SK-N-SH (cell line): Measurements from ENCODE around the gene PHACTR3. TPM values are rescaled to one million over a fixed set of nuclear protein-coding genes. Genes with fewer than 3 reads are reported as not detected.

Experiments used
- CTCF ChIA-PET: fragments of 300-600, 350-600 bp; formaldehyde crosslinking; extraction: SDS; loops from one replicate; lab custom pipeline; 2021; lab: Yijun Ruan, JAX
- POLR2A ChIA-PET: fragments of 350-600 bp; sonication (Branson Sonifier 250); formaldehyde crosslinking; extraction: SDS; loops from one replicate; lab custom pipeline; 2020; ENCODE audit warnings: antibody characterized with exemption, inconsistent platforms; lab: Yijun Ruan, JAX
- DNase-seq: peaks from one replicate; pipeline ENCODE4 v3.0.0; 2012
- H2AFZ ChIP-seq: fragments of 200-600 bp; sonication (generic); 2 replicates; pipeline ENCODE4 v1.8.1; 2016; ENCODE audit warnings: antibody characterized with exemption, mild to moderate bottlenecking, low read depth
- H3F3A ChIP-seq: fragments of 200-600 bp; sonication (generic); replicated peaks from 2 replicates; pipeline ENCODE3; 2016; ENCODE audit warnings: antibody characterized with exemption, mild to moderate bottlenecking; ENCODE audit not compliant: insufficient read depth
- H3K27ac ChIP-seq, 2 experiments: fragments of 200-500 bp in 1 of 2; fragments of 200-600 bp in 1 of 2; sonication (Bioruptor generic) in 1 of 2; sonication (generic), shearing (Covaris generic) in 1 of 2; 2 replicates each; pipeline versions ENCODE4 v1.5.1 to v1.6.1; 2014 to 2016; ENCODE audit warnings: low read depth in 2 of 2, inconsistent platforms in 1 of 2, low read length in 1 of 2, mild to moderate bottlenecking in 1 of 2, mixed read lengths in 1 of 2
- H3K27me3 ChIP-seq: fragments of 200-600 bp; sonication (generic), shearing (Covaris generic); 2 replicates; pipeline ENCODE4 v1.6.1; 2016; ENCODE audit warnings: mixed run types; ENCODE audit not compliant: insufficient read depth
- H3K36me3 ChIP-seq, 2 experiments: fragments of 200-500 bp in 1 of 2; fragments of 200-600 bp in 1 of 2; sonication (Bioruptor generic) in 1 of 2; sonication (generic) in 1 of 2; replicated peaks in 1 of 2; 2 replicates each; pipeline versions ENCODE3 to v1.5.1; 2014 to 2016; ENCODE audit warnings: low read length in 1 of 2, mild to moderate bottlenecking in 1 of 2; ENCODE audit not compliant: insufficient read depth in 2 of 2, control insufficient read depth in 1 of 2
- H3K4me1 ChIP-seq, 2 experiments: fragments of 200-500 bp in 1 of 2; fragments of 200-600 bp in 1 of 2; sonication (Bioruptor generic) in 1 of 2; sonication (generic), shearing (Covaris generic) in 1 of 2; 2 replicates each; pipeline versions ENCODE4 v1.5.1 to v1.6.1; 2014 to 2016; ENCODE audit warnings: low read depth in 1 of 2, low read length in 1 of 2, mixed run types in 1 of 2; ENCODE audit not compliant: insufficient read depth in 2 of 2, control insufficient read depth in 1 of 2
- H3K4me2 ChIP-seq: fragments of 200-600 bp; sonication (generic), shearing (Covaris generic); 2 replicates; pipeline ENCODE4 v1.6.1; 2017; ENCODE audit warnings: mixed run types
- H3K4me3 ChIP-seq, 2 experiments: fragments of 200-500 bp in 1 of 2; fragments of 200-600 bp in 1 of 2; sonication (Bioruptor generic) in 1 of 2; sonication (generic), shearing (Covaris generic) in 1 of 2; 2 replicates each; pipeline versions ENCODE4 v1.5.1 to v1.8.1; 2014 to 2016; ENCODE audit warnings: low read depth in 2 of 2, inconsistent platforms in 1 of 2, low read length in 1 of 2, mild to moderate bottlenecking in 1 of 2, mixed read lengths in 1 of 2, moderate library complexity in 1 of 2
- H3K79me2 ChIP-seq: fragments of 200-600 bp; sonication (generic); 2 replicates; pipeline ENCODE4 v1.8.1; 2017; ENCODE audit warnings: mild to moderate bottlenecking; ENCODE audit not compliant: insufficient read depth
- H3K9ac ChIP-seq: fragments of 200-600 bp; sonication (generic); 2 replicates; pipeline ENCODE4 v1.6.1; 2017; ENCODE audit warnings: mixed run types
- H3K9me2 ChIP-seq: fragments of 200-600 bp; sonication (generic); 2 replicates; pipeline ENCODE4 v1.6.1; 2017; ENCODE audit warnings: mixed run types
- H3K9me3 ChIP-seq: fragments of 200-600 bp; sonication (generic); 2 replicates; pipeline ENCODE4 v1.6.1; 2017; ENCODE audit warnings: mixed run types, mild to moderate bottlenecking, moderate library complexity
- H4K20me1 ChIP-seq: fragments of 200-600 bp; sonication (generic); 2 replicates; pipeline ENCODE4 v1.6.1; 2017; ENCODE audit warnings: mild to moderate bottlenecking, mixed run types; ENCODE audit not compliant: insufficient read depth
- FOXJ3 ChIP-seq: sonication (generic); formaldehyde crosslinking; IDR thresholded peaks from 2 replicates; pipeline ENCODE4 v1.5.1; 2020; ENCODE audit warnings: mild to moderate bottlenecking, missing genetic modification reagents
- GABPA ChIP-seq: IDR thresholded peaks from 2 replicates; pipeline ENCODE4 v1.4.0; 2012; ENCODE audit warnings: low read depth, mild to moderate bottlenecking
- MXI1 ChIP-seq: IDR thresholded peaks from 2 replicates; pipeline ENCODE4 v1.6.1; 2012; ENCODE audit warnings: mild to moderate bottlenecking, low read depth, low read length, improper control_type of control experiment
- POLR2AphosphoS5 ChIP-seq: IDR thresholded peaks from 2 replicates; pipeline ENCODE4 v1.6.1; 2012; ENCODE audit warnings: low read depth, low read length
- RAD21 ChIP-seq: IDR thresholded peaks from 2 replicates; pipeline ENCODE4 v1.6.1; 2012; ENCODE audit warnings: mild to moderate bottlenecking, low read length
- RCOR1 ChIP-seq: fragments of 150-350 bp; IDR thresholded peaks from 2 replicates; pipeline ENCODE4 v1.6.1; 2017; ENCODE audit warnings: antibody characterized with exemption, low read length
- RXRA ChIP-seq: IDR thresholded peaks from 2 replicates; pipeline ENCODE4 v1.4.0; 2012; ENCODE audit warnings: low read depth, mild to moderate bottlenecking, borderline replicate concordance
- SIN3A ChIP-seq: IDR thresholded peaks from 2 replicates; pipeline ENCODE4 v1.6.1; 2012; ENCODE audit warnings: low read depth, mild to moderate bottlenecking, low read length, moderate library complexity, borderline replicate concordance
- SMC3 ChIP-seq: IDR thresholded peaks from 2 replicates; pipeline ENCODE4 v1.6.1; 2012; ENCODE audit warnings: low read depth, low read length, improper control_type of control experiment
- TCF12 ChIP-seq: IDR thresholded peaks from 2 replicates; pipeline ENCODE4 v1.4.0; 2012
- TEAD4 ChIP-seq: IDR thresholded peaks from 2 replicates; pipeline ENCODE4 v1.4.0; 2012; ENCODE audit warnings: mild to moderate bottlenecking, borderline replicate concordance; ENCODE audit not compliant: insufficient read depth
- WGBS: methylation state at CpG from one replicate; pipeline ENCODE4 v1.1.6; 2017; ENCODE audit warnings: low lambda C conversion rate; 5-methylcytosine and 5-hydroxymethylcytosine counted together
- polyA plus RNA-seq, 3 experiments: library from polyadenylated mRNA; depleted of rRNA; stranded (reverse); fragments of >200 nt; gene quantifications; 2 replicates each; pipeline ENCODE4 v1.2.3, GENCODE V29; 2012
- TF ChIP-seq, protein P1 (sequence below): IDR thresholded peaks from 2 replicates; pipeline ENCODE4 v1.4.0; 2012; ENCODE audit warnings: low read depth, borderline replicate concordance
- TF ChIP-seq, protein P2 (sequence below): IDR thresholded peaks from 2 replicates; pipeline ENCODE4; 2012
- TF ChIP-seq, protein P3 (sequence below): fragments of 200-600 bp; sonication (generic); IDR thresholded peaks from 2 replicates; pipeline ENCODE4 v1.6.1; 2017; ENCODE audit warnings: antibody characterized with exemption, mild to moderate bottlenecking, moderate library complexity
- TF ChIP-seq, protein P4 (sequence below): IDR thresholded peaks from 2 replicates; pipeline ENCODE4 v1.4.0; 2012; ENCODE audit warnings: low read depth

Gene PHACTR3
- polyA plus RNA-seq, 1 of the 3 experiments (the other 2 are of a cell fraction) = 0.10 TPM

DNA sequence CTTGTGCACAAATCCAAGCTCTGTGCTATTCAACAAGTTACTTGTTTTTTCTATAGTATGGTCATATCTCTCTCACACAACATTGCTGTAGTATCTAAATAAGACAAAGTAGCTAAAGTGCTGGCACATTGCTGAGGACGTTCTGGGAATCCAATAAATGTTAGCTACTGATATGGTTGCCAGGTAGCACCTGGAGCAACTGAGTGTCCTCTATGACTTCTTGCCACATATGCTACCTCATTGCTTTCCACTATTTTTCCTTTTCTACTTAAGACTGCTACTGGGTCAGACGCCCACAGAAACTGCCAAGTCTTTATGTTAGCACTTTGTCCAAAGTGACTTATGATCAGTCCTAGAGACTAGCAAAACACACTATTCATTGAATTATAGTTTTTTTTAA, 243.8 kb downstream of the PHACTR3 start:
- no peaks in the 10 kb centered on the region for H3K9me2 ChIP-seq
- POLR2A ChIA-PET = no interaction called here
- no peak overlapping the region for H2AFZ ChIP-seq
- H3F3A ChIP-seq = no peaks in the 10 kb centered on the region
- H3K79me2 ChIP-seq = no peaks in the 10 kb centered on the region
- H3K4me1 ChIP-seq = no peaks in the 10 kb centered on the region
- TF ChIP-seq POLR2AphosphoS5 (no peak), GABPA (no peak), TCF12 (no peak), FOXJ3 (no peak), MXI1 (no peak), SIN3A (no peak), RCOR1 (no peak), SMC3 (no peak), RAD21 (no peak), TEAD4 (no peak), RXRA (no peak)
- TF ChIP-seq, protein P1, sequence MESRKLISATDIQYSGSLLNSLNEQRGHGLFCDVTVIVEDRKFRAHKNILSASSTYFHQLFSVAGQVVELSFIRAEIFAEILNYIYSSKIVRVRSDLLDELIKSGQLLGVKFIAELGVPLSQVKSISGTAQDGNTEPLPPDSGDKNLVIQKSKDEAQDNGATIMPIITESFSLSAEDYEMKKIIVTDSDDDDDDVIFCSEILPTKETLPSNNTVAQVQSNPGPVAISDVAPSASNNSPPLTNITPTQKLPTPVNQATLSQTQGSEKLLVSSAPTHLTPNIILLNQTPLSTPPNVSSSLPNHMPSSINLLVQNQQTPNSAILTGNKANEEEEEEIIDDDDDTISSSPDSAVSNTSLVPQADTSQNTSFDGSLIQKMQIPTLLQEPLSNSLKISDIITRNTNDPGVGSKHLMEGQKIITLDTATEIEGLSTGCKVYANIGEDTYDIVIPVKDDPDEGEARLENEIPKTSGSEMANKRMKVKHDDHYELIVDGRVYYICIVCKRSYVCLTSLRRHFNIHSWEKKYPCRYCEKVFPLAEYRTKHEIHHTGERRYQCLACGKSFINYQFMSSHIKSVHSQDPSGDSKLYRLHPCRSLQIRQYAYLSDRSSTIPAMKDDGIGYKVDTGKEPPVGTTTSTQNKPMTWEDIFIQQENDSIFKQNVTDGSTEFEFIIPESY = no peak
- TF ChIP-seq, protein P2, sequence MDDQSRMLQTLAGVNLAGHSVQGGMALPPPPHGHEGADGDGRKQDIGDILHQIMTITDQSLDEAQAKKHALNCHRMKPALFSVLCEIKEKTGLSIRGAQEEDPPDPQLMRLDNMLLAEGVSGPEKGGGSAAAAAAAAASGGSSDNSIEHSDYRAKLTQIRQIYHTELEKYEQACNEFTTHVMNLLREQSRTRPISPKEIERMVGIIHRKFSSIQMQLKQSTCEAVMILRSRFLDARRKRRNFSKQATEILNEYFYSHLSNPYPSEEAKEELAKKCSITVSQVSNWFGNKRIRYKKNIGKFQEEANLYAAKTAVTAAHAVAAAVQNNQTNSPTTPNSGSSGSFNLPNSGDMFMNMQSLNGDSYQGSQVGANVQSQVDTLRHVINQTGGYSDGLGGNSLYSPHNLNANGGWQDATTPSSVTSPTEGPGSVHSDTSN = no peak
- TF ChIP-seq, protein P3, sequence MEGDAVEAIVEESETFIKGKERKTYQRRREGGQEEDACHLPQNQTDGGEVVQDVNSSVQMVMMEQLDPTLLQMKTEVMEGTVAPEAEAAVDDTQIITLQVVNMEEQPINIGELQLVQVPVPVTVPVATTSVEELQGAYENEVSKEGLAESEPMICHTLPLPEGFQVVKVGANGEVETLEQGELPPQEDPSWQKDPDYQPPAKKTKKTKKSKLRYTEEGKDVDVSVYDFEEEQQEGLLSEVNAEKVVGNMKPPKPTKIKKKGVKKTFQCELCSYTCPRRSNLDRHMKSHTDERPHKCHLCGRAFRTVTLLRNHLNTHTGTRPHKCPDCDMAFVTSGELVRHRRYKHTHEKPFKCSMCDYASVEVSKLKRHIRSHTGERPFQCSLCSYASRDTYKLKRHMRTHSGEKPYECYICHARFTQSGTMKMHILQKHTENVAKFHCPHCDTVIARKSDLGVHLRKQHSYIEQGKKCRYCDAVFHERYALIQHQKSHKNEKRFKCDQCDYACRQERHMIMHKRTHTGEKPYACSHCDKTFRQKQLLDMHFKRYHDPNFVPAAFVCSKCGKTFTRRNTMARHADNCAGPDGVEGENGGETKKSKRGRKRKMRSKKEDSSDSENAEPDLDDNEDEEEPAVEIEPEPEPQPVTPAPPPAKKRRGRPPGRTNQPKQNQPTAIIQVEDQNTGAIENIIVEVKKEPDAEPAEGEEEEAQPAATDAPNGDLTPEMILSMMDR = no peak
- TF ChIP-seq, protein P4, sequence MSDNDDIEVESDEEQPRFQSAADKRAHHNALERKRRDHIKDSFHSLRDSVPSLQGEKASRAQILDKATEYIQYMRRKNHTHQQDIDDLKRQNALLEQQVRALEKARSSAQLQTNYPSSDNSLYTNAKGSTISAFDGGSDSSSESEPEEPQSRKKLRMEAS = no peak
- TF ChIP-seq, all 33 proteins: peak for 0
- Histone ChIP-seq H4K20me1 (no peaks in the 10 kb centered on the region), H3K9ac (no peak overlapping the region), H3K4me3 (no peak overlapping the region), H3K4me2 (no peak overlapping the region), H3K9me3 (no peaks in the 10 kb centered on the region), H3K36me3 (peaks cover 0 to 2% of the 10 kb centered on the region in 2 experiments), H3K27me3 (no peaks in the 10 kb centered on the region), H3K27ac (no peak overlapping the region)
- DNase-seq = no peak
- CTCF ChIA-PET = interaction anchor here (0.6 to 10.8 kb wide), 8 partner anchors 10 to 277 kb away, joined by 3 to 170 read pairs (median 6); no protein-coding TSS in a partner anchor
- 42% methylated on average over 2 of the region's 2 CpGs for WGBS
